Caco-2 (cell line): ENCODE results near the gene TTC6. TPM values are rescaled to one million over a fixed set of nuclear protein-coding genes. Genes with fewer than 3 reads are reported as not detected.

Experiments used
- BruUV-seq: library from RNA; stranded (reverse); fragments of 400-500 nt; replicated peaks from 2 replicates; lab custom pipeline; 2021; lab: Mats Ljungman, UMichigan
- CTCF ChIA-PET: fragments of 300-600 bp; sonication (Branson Sonifier 250); formaldehyde crosslinking; loops from one replicate; lab custom pipeline; 2022; ENCODE audit warnings: antibody characterized with exemption; lab: Charles Lee
- POLR2A ChIA-PET: fragments of 300-600 bp; sonication (Branson Sonifier 250); formaldehyde crosslinking; loops from one replicate; lab custom pipeline; 2022; ENCODE audit warnings: antibody characterized with exemption; lab: Charles Lee
- DNase-seq, 2 experiments: peaks; one replicate each; pipeline versions ENCODE4 v3.0.0 to v3.0.0-alpha.2; 2020 to 2022
- H3K27me3 ChIP-seq: replicated peaks from 2 replicates; pipeline ENCODE4 v1.6.0; 2011; ENCODE audit warnings: low read length; ENCODE audit not compliant: control insufficient read depth, insufficient read depth
- H3K36me3 ChIP-seq: 2 replicates; pipeline ENCODE4 v1.5.1; 2011; ENCODE audit warnings: low read length; ENCODE audit not compliant: control insufficient read depth, insufficient read depth
- H3K4me1 ChIP-seq: fragments of 250-450 bp; sonication (Bioruptor Pico); 2 replicates; pipeline ENCODE4 v1.5.1; 2020; ENCODE audit warnings: mild to moderate bottlenecking
- H3K4me3 ChIP-seq: 2 replicates; pipeline ENCODE4 v1.5.1; 2011; ENCODE audit warnings: low read depth, mild to moderate bottlenecking, control low read depth, low read length
- H3K9me3 ChIP-seq: fragments of 250-450 bp; sonication (Bioruptor Pico); 2 replicates; pipeline ENCODE4 v1.5.1; 2020; ENCODE audit warnings: mild to moderate bottlenecking, moderate library complexity
- H3K27ac Mint-ChIP-seq: one replicate; pipeline ENCODE4 v1.8.0; 2022; ENCODE audit warnings: mixed read lengths; ENCODE audit not compliant: unreplicated experiment
- H3K27me3 Mint-ChIP-seq: one replicate; pipeline ENCODE4 v1.8.0; 2022; ENCODE audit warnings: mixed read lengths; ENCODE audit not compliant: insufficient read depth, unreplicated experiment
- H3K36me3 Mint-ChIP-seq: one replicate; pipeline ENCODE4 v1.8.0; 2022; ENCODE audit warnings: mild to moderate bottlenecking, mixed read lengths; ENCODE audit not compliant: insufficient read depth, unreplicated experiment
- H3K4me1 Mint-ChIP-seq: one replicate; pipeline ENCODE4 v1.8.0; 2022; ENCODE audit warnings: low read depth, mixed read lengths; ENCODE audit not compliant: unreplicated experiment
- H3K4me3 Mint-ChIP-seq: one replicate; pipeline ENCODE4 v1.8.0; 2022; ENCODE audit warnings: mild to moderate bottlenecking, moderate library complexity, mixed read lengths; ENCODE audit not compliant: unreplicated experiment
- H3K9me3 Mint-ChIP-seq: one replicate; pipeline ENCODE4 v1.8.0; 2022; ENCODE audit warnings: mixed read lengths; ENCODE audit not compliant: unreplicated experiment
- intact Hi-C: fragments of 100-400 bp; cut with micrococcal nuclease; formaldehyde crosslinking; loops from one replicate; pipeline ENCODE4 v1.10.0; 2022; ENCODE audit not compliant: unreplicated experiment
- total RNA-seq: library from RNA; stranded (reverse); gene quantifications from 2 replicates; pipeline ENCODE4 v1.2.3, GENCODE V29; 2022
- TF ChIP-seq, protein P1 (sequence below), 2 experiments: fragments of 200-600 bp in 1 of 2; IDR thresholded peaks; 1 replicate in 1 of 2; 2 replicates in 1 of 2; pipeline versions ENCODE4 v1.5.1 to v1.8.0; 2011 to 2022; ENCODE audit warnings: antibody characterized with exemption in 1 of 2, control low read depth in 1 of 2, inconsistent platforms in 1 of 2, low read depth in 1 of 2, low read length in 1 of 2, mild to moderate bottlenecking in 1 of 2, moderate library complexity in 1 of 2; ENCODE audit not compliant: insufficient read depth in 1 of 2, severe bottlenecking in 1 of 2, unreplicated experiment in 1 of 2

TTC6 gene
- total RNA-seq, 1 experiment from 2014 or later, result 19.4 TPM

DNA sequence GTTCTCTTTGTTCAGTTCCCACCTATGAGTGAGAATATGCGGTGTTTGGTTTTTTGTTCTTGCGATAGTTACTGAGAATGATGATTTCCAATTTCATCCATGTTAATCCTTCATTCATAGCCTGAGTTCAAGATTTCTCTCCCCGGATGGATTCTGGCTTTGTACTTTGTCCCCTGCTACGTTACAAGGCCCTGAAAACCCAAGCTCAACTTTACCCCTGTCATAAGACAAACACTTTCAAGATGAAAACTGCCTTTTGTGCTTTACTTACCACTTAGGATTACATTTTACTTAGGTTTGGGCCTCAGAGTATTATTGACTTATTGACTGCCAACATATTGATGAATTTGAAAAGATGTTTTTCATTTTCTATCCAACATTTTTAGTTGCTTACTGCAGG is 36.7 kb upstream of the TTC6 start:
- POLR2A ChIA-PET, result interaction anchor here (0.7 kb wide), 1 partner anchor 13 kb away, joined by 3 read pairs; no protein-coding TSS in a partner anchor
- no peak overlapping the region for H3K4me3 Mint-ChIP-seq
- no TSS peak for BruUV-seq
- TF ChIP-seq, protein P1, sequence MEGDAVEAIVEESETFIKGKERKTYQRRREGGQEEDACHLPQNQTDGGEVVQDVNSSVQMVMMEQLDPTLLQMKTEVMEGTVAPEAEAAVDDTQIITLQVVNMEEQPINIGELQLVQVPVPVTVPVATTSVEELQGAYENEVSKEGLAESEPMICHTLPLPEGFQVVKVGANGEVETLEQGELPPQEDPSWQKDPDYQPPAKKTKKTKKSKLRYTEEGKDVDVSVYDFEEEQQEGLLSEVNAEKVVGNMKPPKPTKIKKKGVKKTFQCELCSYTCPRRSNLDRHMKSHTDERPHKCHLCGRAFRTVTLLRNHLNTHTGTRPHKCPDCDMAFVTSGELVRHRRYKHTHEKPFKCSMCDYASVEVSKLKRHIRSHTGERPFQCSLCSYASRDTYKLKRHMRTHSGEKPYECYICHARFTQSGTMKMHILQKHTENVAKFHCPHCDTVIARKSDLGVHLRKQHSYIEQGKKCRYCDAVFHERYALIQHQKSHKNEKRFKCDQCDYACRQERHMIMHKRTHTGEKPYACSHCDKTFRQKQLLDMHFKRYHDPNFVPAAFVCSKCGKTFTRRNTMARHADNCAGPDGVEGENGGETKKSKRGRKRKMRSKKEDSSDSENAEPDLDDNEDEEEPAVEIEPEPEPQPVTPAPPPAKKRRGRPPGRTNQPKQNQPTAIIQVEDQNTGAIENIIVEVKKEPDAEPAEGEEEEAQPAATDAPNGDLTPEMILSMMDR (IDR thresholded peaks at IDR 0.05; ENCODE audit: insufficient read depth in 1 of 2, low read depth in 1 of 2, low read length in 1 of 2, severe bottlenecking in 1 of 2, unreplicated experiment in 1 of 2), result no peak
- H3K9me3 ChIP-seq, result peaks cover 13% of the 10 kb centered on the region
- no peak overlapping the region for H3K27ac Mint-ChIP-seq
- no peak for DNase-seq
- peaks cover 2% of the 10 kb centered on the region; the same call in 1 of the 2 replicates for H3K36me3 ChIP-seq
- CTCF ChIA-PET, result no interaction called here
- intact Hi-C loops, result no loop called here
- peaks cover 57% of the 10 kb centered on the region for H3K36me3 Mint-ChIP-seq
- H3K4me1 Mint-ChIP-seq, result peaks cover under 1% of the 10 kb centered on the region
- H3K27me3 Mint-ChIP-seq, result no peaks in the 10 kb centered on the region
- peaks cover 33% of the 10 kb centered on the region for H3K4me1 ChIP-seq
- peaks cover 32% of the 10 kb centered on the region for H3K9me3 Mint-ChIP-seq
- no peak overlapping the region for H3K4me3 ChIP-seq
- no peaks in the 10 kb centered on the region for H3K27me3 ChIP-seq

DNA sequence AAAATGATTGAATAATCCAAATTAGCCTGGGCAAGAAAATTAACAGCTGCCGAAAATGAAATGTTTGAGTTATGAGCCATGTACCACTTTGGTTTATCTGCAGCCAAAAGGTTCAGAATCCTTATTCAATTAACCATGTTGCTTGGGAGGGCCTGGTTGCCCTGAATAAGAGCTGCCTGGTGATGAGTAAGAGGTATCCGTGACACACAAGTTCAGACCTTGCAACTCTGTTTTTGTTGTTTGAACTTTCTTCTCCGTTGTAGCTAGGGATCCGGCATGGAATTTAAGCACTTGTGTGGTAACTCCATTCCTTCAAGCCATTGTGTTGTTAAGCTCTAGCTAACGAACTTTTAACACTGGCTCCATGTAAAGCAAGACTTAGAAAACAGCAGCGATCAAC is 36.0 kb upstream of the TTC6 start:
- H3K4me3 Mint-ChIP-seq, result no peak overlapping the region
- intact Hi-C loops, result no loop called here
- H3K36me3 Mint-ChIP-seq, result peaks cover 56% of the 10 kb centered on the region
- H3K27me3 Mint-ChIP-seq, result no peaks in the 10 kb centered on the region
- peaks cover 7% of the 10 kb centered on the region for H3K4me1 Mint-ChIP-seq
- no peaks in the 10 kb centered on the region for H3K27me3 ChIP-seq
- peaks cover 2% of the 10 kb centered on the region; the same call in 1 of the 2 replicates for H3K36me3 ChIP-seq
- CTCF ChIA-PET, result no interaction called here
- peaks cover 11% of the 10 kb centered on the region; the same call in 1 of the 2 replicates for H3K9me3 ChIP-seq
- POLR2A ChIA-PET, result interaction anchor here (0.7 kb wide), 1 partner anchor 13 kb away, joined by 3 read pairs; no protein-coding TSS in a partner anchor
- BruUV-seq, result no TSS peak
- TF ChIP-seq, protein P1 (IDR thresholded peaks at IDR 0.05; ENCODE audit: insufficient read depth in 1 of 2, low read depth in 1 of 2, low read length in 1 of 2, severe bottlenecking in 1 of 2, unreplicated experiment in 1 of 2), result no peak
- DNase-seq, result no peak
- peaks cover 35% of the 10 kb centered on the region for H3K4me1 ChIP-seq
- H3K4me3 ChIP-seq, result no peak overlapping the region
- no peak overlapping the region for H3K27ac Mint-ChIP-seq
- peaks cover 25% of the 10 kb centered on the region for H3K9me3 Mint-ChIP-seq

DNA sequence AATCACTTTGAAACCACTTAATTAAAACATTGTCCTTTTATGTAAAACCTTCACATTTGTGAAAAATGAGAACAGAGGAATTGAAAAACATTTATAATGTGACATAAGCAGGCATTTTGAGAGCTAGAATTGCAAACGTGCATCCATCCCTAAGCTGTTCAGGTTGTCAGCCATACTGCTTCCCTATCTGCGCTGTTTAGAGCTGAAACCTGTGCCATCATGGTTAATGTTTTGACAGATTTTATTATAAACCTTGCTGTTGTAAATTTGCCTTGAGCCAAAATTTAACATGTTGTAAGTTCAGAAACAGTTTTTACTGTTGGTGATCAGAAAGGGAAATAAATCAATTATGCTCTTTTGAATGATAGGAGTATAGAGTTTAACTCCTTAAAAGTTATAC is 32.2 kb upstream of the TTC6 start:
- peaks cover 40% of the 10 kb centered on the region for H3K36me3 Mint-ChIP-seq
- peaks cover 10% of the 10 kb centered on the region for H3K9me3 Mint-ChIP-seq
- BruUV-seq, result no TSS peak
- Histone ChIP-seq H3K36me3 (peaks cover 2% of the 10 kb centered on the region; the same call in 1 of the 2 replicates), H3K4me1 (peaks cover 56% of the 10 kb centered on the region), H3K9me3 (no peaks in the 10 kb centered on the region), H3K27me3 (no peaks in the 10 kb centered on the region), H3K4me3 (no peak overlapping the region)
- ChIA-PET POLR2A (interaction anchor here (1.5 to 1.8 kb wide), 2 partner anchors 22 to 25 kb away, joined by 5 to 7 read pairs; no protein-coding TSS in a partner anchor), CTCF (interaction anchor here (1.0 kb wide), 1 partner anchor 20 kb away, joined by 3 read pairs; no protein-coding TSS in a partner anchor)
- peaks cover 23% of the 10 kb centered on the region for H3K4me1 Mint-ChIP-seq
- DNase-seq, result no peak
- peak overlapping the region; percentile 67 for H3K4me3 Mint-ChIP-seq
- peak overlapping the region; percentile 54 for H3K27ac Mint-ChIP-seq
- intact Hi-C loops, result loop anchor here (5.0 kb wide), 1 partner anchor 221 kb away; no protein-coding TSS in a partner anchor
- no peaks in the 10 kb centered on the region for H3K27me3 Mint-ChIP-seq
- TF ChIP-seq, protein P1 (IDR thresholded peaks at IDR 0.05; ENCODE audit: insufficient read depth in 1 of 2, low read depth in 1 of 2, low read length in 1 of 2, severe bottlenecking in 1 of 2, unreplicated experiment in 1 of 2), result no peak
